GM12891 (cell line): ENCODE data around the gene ILF2. TPM values are rescaled to one million over a fixed set of nuclear protein-coding genes. Genes with fewer than 3 reads are reported as not detected.
A peak's percentile ranks its signal among the peaks of the same experiment; 100 is the strongest.
"Not testable (repeated sequence)": the region's sequence is repeated elsewhere in the genome, so short reads cannot be mapped to it uniquely, and the experiment has no call there.

ENCODE experiments used
- DNase-seq: peaks from one replicate; pipeline ENCODE4 v3.0.0; 2011; ENCODE audit warnings: low spot score; ENCODE audit not compliant: insufficient read length
- FAIRE-seq: peaks from 2 replicates; lab custom pipeline; 2011; peaks lifted over from hg19 to GRCh38; lab: Jason Lieb, UNC
- PAX5 ChIP-seq: IDR thresholded peaks from 2 replicates; pipeline ENCODE4 v1.6.1; 2011; ENCODE audit warnings: low read length, moderate library complexity, mild to moderate bottlenecking; ENCODE audit not compliant: insufficient read depth, severe bottlenecking
- POLR2A ChIP-seq: IDR thresholded peaks from 2 replicates; pipeline ENCODE4 v1.6.1; 2011; ENCODE audit warnings: low read depth, low read length, control low read depth
- POLR2AphosphoS5 ChIP-seq: IDR thresholded peaks from 2 replicates; pipeline ENCODE4 v1.6.1; 2011; ENCODE audit warnings: low read depth, low read length, control low read depth
- POU2F2 ChIP-seq: IDR thresholded peaks from 2 replicates; pipeline ENCODE4 v1.6.1; 2011; ENCODE audit warnings: low read depth, mild to moderate bottlenecking, control low read depth, low read length, moderate library complexity
- SPI1 ChIP-seq: IDR thresholded peaks from 2 replicates; pipeline ENCODE4 v1.6.1; 2011; ENCODE audit warnings: low read depth, low read length, control low read depth
- TAF1 ChIP-seq: IDR thresholded peaks from 2 replicates; pipeline ENCODE4 v1.6.1; 2011; ENCODE audit warnings: low read depth, low read length, control low read depth
- polyA plus RNA-seq: library from polyadenylated mRNA; unstranded; fragments of >200 nt; gene quantifications from one replicate; pipeline ENCODE4 v1.2.1, GENCODE V29; 2012; ENCODE audit warnings: low read depth, missing spikeins, inconsistent platforms; ENCODE audit not compliant: missing spikeins

The ILF2 gene
- 206 TPM for polyA plus RNA-seq

- FAIRE-seq = peak; percentile 94
Measured at GRCh38 chr1:153670859-153671627, at the start of gene ILF2. TSS of gene ILF2 (minus strand) at chr1:153670993. CDS start at chr1:153670922, 71 bp downstream.

GRCh38 chr1:153717330-153717729 is 46.5 kb upstream of the ILF2 start:
- no peak for FAIRE-seq
- DNase-seq = no peak
- TF ChIP-seq POLR2A = no peak
- no peak for TF ChIP-seq PAX5
- TF ChIP-seq POLR2AphosphoS5 = no peak
- no peak for TF ChIP-seq POU2F2
- TF ChIP-seq SPI1 = no peak
- no peak for TF ChIP-seq TAF1

More at GRCh38 chr1:153670859-153671627, at the start of gene ILF2:
- peak; percentile 89 for DNase-seq
- TF ChIP-seq TAF1 (peak; percentile 93), POLR2AphosphoS5 (peak; percentile 94), PAX5 (peak; percentile 42), POU2F2 (no peak), SPI1 (no peak), POLR2A (peak; percentile 95)

GRCh38 chr1:153716211-153716610 is 45.4 kb upstream of the ILF2 start:
- DNase-seq, FAIRE-seq: not testable (repeated sequence)

GRCh38 chr1:153711026-153711425 is 40.2 kb upstream of the ILF2 start:
- FAIRE-seq = no peak

GRCh38 chr1:153705484-153705883 is 34.7 kb upstream of the ILF2 start:
- no peak for FAIRE-seq
- DNase-seq = no peak
- TF ChIP-seq SPI1 = no peak
- no peak for TF ChIP-seq PAX5
- no peak for TF ChIP-seq POU2F2
- no peak for TF ChIP-seq POLR2AphosphoS5
- TF ChIP-seq TAF1 = no peak
- TF ChIP-seq POLR2A = no peak

More at GRCh38 chr1:153711026-153711425, 40.2 kb upstream of the ILF2 start:
- DNase-seq = no peak
- TF ChIP-seq SPI1 (no peak), POU2F2 (no peak), TAF1 (no peak), POLR2AphosphoS5 (no peak), PAX5 (no peak), POLR2A (no peak)

GRCh38 chr1:153699768-153700167 is 29.0 kb upstream of the ILF2 start:
- DNase-seq (no peak), FAIRE-seq (no peak)
- no peak for TF ChIP-seq POLR2AphosphoS5
- no peak for TF ChIP-seq PAX5
- no peak for TF ChIP-seq TAF1
- no peak for TF ChIP-seq POU2F2
- TF ChIP-seq POLR2A = no peak
- TF ChIP-seq SPI1 = no peak

- TF ChIP-seq TAF1 (no peak), PAX5 (no peak), POLR2AphosphoS5 (no peak), SPI1 (no peak), POU2F2 (no peak), POLR2A (no peak)
- DNase-seq (no peak), FAIRE-seq (no peak)
Measured at GRCh38 chr1:153698923-153699714, 28.3 kb upstream of the ILF2 start.

GRCh38 chr1:153698020-153698922 is 27.5 kb upstream of the ILF2 start:
- DNase-seq = no peak
- TF ChIP-seq POU2F2 (no peak), PAX5 (no peak), POLR2A (no peak), POLR2AphosphoS5 (no peak), SPI1 (no peak), TAF1 (no peak)
- no peak for FAIRE-seq

- FAIRE-seq (no peak), DNase-seq (no peak)
- TF ChIP-seq PAX5 (no peak), POLR2A (no peak), POU2F2 (no peak), POLR2AphosphoS5 (no peak), TAF1 (no peak), SPI1 (no peak)
Measured at GRCh38 chr1:153697191-153698019, 26.6 kb upstream of the ILF2 start.
